Body of pancreas (tissue), 4 donors: ENCODE results near the gene TMOD1.

Source experiments
- CTCF ChIP-seq, 7 experiments: fragments of 450-650 bp in 4 of 7; fragments of 200-600 bp in 3 of 7; sonication (generic) in 3 of 7; IDR thresholded peaks; one replicate each; pipeline ENCODE4 v1.5.1; 2016 to 2019; ENCODE audit warnings: antibody characterized with exemption in 7 of 7
- POLR2A ChIP-seq, 3 donors: fragments of 450-650 bp; IDR thresholded peaks; one replicate each; pipeline ENCODE4 v1.6.1; 2016; ENCODE audit warnings: antibody characterized with exemption in 3 of 3, mild to moderate bottlenecking in 2 of 3

- no peak for TF ChIP-seq CTCF (IDR thresholded peaks at IDR 0.05)
- no peak for TF ChIP-seq POLR2A (IDR thresholded peaks at IDR 0.05)
These were observed 20.3 kb downstream of the TMOD1 start for GRCh38 chr9:97521576-97522333.
